SU-DHL-6 (cell line): Measurements from ENCODE around the gene EWSR1.

ENCODE experiments used
- EZH2phosphoT487 ChIP-seq: fragments of 200-600 bp; sonication (generic), shearing (Covaris generic); conservative IDR thresholded peaks from 2 replicates; pipeline ENCODE4 v1.6.1; 2018; ENCODE audit warnings: mild to moderate bottlenecking, antibody characterized with exemption, low read length, moderate library complexity, mixed read lengths
- TF ChIP-seq, protein P1 (sequence below): fragments of 200-600 bp; sonication (generic); IDR thresholded peaks from one replicate; pipeline ENCODE4 v1.5.1; 2017; ENCODE audit warnings: antibody characterized with exemption, mild to moderate bottlenecking, low read length, moderate library complexity; ENCODE audit not compliant: insufficient read depth, poor library complexity, severe bottlenecking

DNA sequence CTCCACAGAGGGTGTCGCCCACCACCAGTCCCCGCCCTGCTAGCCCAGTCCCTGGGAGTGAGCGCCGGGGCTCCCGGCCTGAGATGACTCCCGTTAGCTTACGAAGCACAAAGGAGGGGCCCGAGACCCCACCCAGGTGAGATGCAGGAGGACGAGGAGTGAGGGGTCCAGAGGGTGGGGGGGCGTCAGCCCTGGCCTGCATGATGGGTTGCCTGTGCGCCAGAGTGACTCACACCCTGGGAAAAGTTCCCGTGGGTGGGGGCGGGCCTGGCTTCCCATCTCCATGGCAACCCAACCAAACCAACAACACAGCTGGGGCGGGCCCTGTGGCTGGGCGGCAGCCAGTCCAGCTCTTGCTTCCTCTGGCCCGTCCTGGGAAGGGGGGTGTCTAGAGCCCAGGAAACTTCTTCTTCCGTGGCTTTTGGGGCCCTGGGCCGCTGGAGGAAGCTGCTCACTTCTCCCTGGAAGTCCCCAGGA lies 42.8 kb downstream of the EWSR1 start:
- TF ChIP-seq, protein P1, sequence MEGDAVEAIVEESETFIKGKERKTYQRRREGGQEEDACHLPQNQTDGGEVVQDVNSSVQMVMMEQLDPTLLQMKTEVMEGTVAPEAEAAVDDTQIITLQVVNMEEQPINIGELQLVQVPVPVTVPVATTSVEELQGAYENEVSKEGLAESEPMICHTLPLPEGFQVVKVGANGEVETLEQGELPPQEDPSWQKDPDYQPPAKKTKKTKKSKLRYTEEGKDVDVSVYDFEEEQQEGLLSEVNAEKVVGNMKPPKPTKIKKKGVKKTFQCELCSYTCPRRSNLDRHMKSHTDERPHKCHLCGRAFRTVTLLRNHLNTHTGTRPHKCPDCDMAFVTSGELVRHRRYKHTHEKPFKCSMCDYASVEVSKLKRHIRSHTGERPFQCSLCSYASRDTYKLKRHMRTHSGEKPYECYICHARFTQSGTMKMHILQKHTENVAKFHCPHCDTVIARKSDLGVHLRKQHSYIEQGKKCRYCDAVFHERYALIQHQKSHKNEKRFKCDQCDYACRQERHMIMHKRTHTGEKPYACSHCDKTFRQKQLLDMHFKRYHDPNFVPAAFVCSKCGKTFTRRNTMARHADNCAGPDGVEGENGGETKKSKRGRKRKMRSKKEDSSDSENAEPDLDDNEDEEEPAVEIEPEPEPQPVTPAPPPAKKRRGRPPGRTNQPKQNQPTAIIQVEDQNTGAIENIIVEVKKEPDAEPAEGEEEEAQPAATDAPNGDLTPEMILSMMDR, result no peak
- TF ChIP-seq EZH2phosphoT487, result no peak
